ENCODE results near the gene SLC12A7. TPM values are rescaled to one million over a fixed set of nuclear protein-coding genes. Genes with fewer than 3 reads are reported as not detected.

SLC12A7 gene
- total RNA-seq, 1 donor from 2014 or later: 30.5 TPM

- Mint-ChIP-seq H3K27ac (ENCODE audit: unreplicated experiment) (no peak overlapping the region), H3K4me1 (ENCODE audit: low read depth, unreplicated experiment) (no peaks in the 10 kb centered on the region), H3K27me3 (ENCODE audit: low read depth, unreplicated experiment) (peaks cover 58% of the 10 kb centered on the region), H3K36me3 (ENCODE audit: low read depth, unreplicated experiment) (peaks cover 1% of the 10 kb centered on the region), H3K9me3 (ENCODE audit: unreplicated experiment) (no peaks in the 10 kb centered on the region), H3K4me3 (ENCODE audit: unreplicated experiment) (no peak overlapping the region)
- Histone ChIP-seq H3K79me2 (ENCODE audit: insufficient read depth, low read length) (no peaks in the 10 kb centered on the region), H3K9me3 (ENCODE audit: insufficient read depth, low read depth, low read length) (no peaks in the 10 kb centered on the region), H3K4me1 (ENCODE audit: insufficient read depth, low read length) (no peaks in the 10 kb centered on the region), H4K20me1 (ENCODE audit: insufficient read depth, low read length) (no peaks in the 10 kb centered on the region), H3K27me3 (ENCODE audit: insufficient read depth, low read length) (peaks cover 60% of the 10 kb centered on the region), H3K4me3 (ENCODE audit: insufficient read depth, low read depth, low read length) (no peak overlapping the region), H3K36me3 (ENCODE audit: insufficient read depth, low read length) (no peaks in the 10 kb centered on the region), H3K9ac (ENCODE audit: low read length) (no peak overlapping the region), H3K4me2 (ENCODE audit: low read length) (no peak overlapping the region), H3K27ac (ENCODE audit: low read depth, low read length) (no peak overlapping the region), H2AFZ (ENCODE audit: low read depth, low read length) (no peak overlapping the region)
- no peak for FAIRE-seq
- TF ChIP-seq CTCF (IDR thresholded peaks at IDR 0.05; ENCODE audit: insufficient read depth, low read depth, low read length): no peak
- TF ChIP-seq EZH2 (IDR thresholded peaks at IDR 0.05; ENCODE audit: insufficient read depth, low read length): no peak
- no peak for DNase-seq (ENCODE audit: low read depth)
Observed at GRCh38 chr5:1006656-1007071, 105.2 kb downstream of the SLC12A7 start.

GRCh38 chr5:1005904-1006655 lies 105.8 kb downstream of the SLC12A7 start:
- no peak for DNase-seq (ENCODE audit: low read depth)
- Mint-ChIP-seq H3K9me3 (ENCODE audit: unreplicated experiment) (no peaks in the 10 kb centered on the region), H3K27ac (ENCODE audit: unreplicated experiment) (no peak overlapping the region), H3K4me1 (ENCODE audit: low read depth, unreplicated experiment) (no peaks in the 10 kb centered on the region), H3K27me3 (ENCODE audit: low read depth, unreplicated experiment) (peaks cover 52% of the 10 kb centered on the region), H3K4me3 (ENCODE audit: unreplicated experiment) (no peak overlapping the region), H3K36me3 (ENCODE audit: low read depth, unreplicated experiment) (peaks cover 1% of the 10 kb centered on the region)
- H3K27me3 ChIP-seq (ENCODE audit: insufficient read depth, low read length): peaks cover 60% of the 10 kb centered on the region
- H4K20me1 ChIP-seq (ENCODE audit: insufficient read depth, low read length): no peaks in the 10 kb centered on the region
- H3K9ac ChIP-seq (ENCODE audit: low read length): no peak overlapping the region
- no peaks in the 10 kb centered on the region for H3K9me3 ChIP-seq (ENCODE audit: insufficient read depth, low read depth, low read length)
- H2AFZ ChIP-seq (ENCODE audit: low read depth, low read length): no peak overlapping the region
- H3K4me1 ChIP-seq (ENCODE audit: insufficient read depth, low read length): no peaks in the 10 kb centered on the region
- FAIRE-seq: no peak
- no peak overlapping the region for H3K27ac ChIP-seq (ENCODE audit: low read depth, low read length)
- no peaks in the 10 kb centered on the region for H3K36me3 ChIP-seq (ENCODE audit: insufficient read depth, low read length)
- no peak overlapping the region for H3K4me2 ChIP-seq (ENCODE audit: low read length)
- TF ChIP-seq EZH2 (IDR thresholded peaks at IDR 0.05; ENCODE audit: insufficient read depth, low read length) (no peak), CTCF (IDR thresholded peaks at IDR 0.05; ENCODE audit: insufficient read depth, low read depth, low read length) (no peak)
- H3K4me3 ChIP-seq (ENCODE audit: insufficient read depth, low read depth, low read length): no peak overlapping the region
- no peaks in the 10 kb centered on the region for H3K79me2 ChIP-seq (ENCODE audit: insufficient read depth, low read length)

- Histone ChIP-seq H4K20me1 (ENCODE audit: insufficient read depth, low read length) (no peaks in the 10 kb centered on the region), H3K4me1 (ENCODE audit: insufficient read depth, low read length) (no peaks in the 10 kb centered on the region), H3K4me3 (ENCODE audit: insufficient read depth, low read depth, low read length) (no peak overlapping the region), H3K36me3 (ENCODE audit: insufficient read depth, low read length) (no peaks in the 10 kb centered on the region), H3K9me3 (ENCODE audit: insufficient read depth, low read depth, low read length) (no peaks in the 10 kb centered on the region), H3K4me2 (ENCODE audit: low read length) (peak overlapping the region; percentile 52), H3K27ac (ENCODE audit: low read depth, low read length) (no peak overlapping the region), H3K9ac (ENCODE audit: low read length) (no peak overlapping the region), H2AFZ (ENCODE audit: low read depth, low read length) (no peak overlapping the region), H3K27me3 (ENCODE audit: insufficient read depth, low read length) (peaks cover 55% of the 10 kb centered on the region), H3K79me2 (ENCODE audit: insufficient read depth, low read length) (no peaks in the 10 kb centered on the region)
- Mint-ChIP-seq H3K27me3 (ENCODE audit: low read depth, unreplicated experiment) (peaks cover 48% of the 10 kb centered on the region), H3K36me3 (ENCODE audit: low read depth, unreplicated experiment) (peaks cover 1% of the 10 kb centered on the region), H3K27ac (ENCODE audit: unreplicated experiment) (no peak overlapping the region), H3K9me3 (ENCODE audit: unreplicated experiment) (no peaks in the 10 kb centered on the region), H3K4me3 (ENCODE audit: unreplicated experiment) (no peak overlapping the region), H3K4me1 (ENCODE audit: low read depth, unreplicated experiment) (no peaks in the 10 kb centered on the region)
- FAIRE-seq (no peak), DNase-seq (ENCODE audit: low read depth) (no peak)
- no peak for TF ChIP-seq CTCF (IDR thresholded peaks at IDR 0.05; ENCODE audit: insufficient read depth, low read depth, low read length)
- TF ChIP-seq EZH2 (IDR thresholded peaks at IDR 0.05; ENCODE audit: insufficient read depth, low read length): peak; percentile 55
Observed at GRCh38 chr5:1005249-1005851, 106.5 kb downstream of the SLC12A7 start.

Data from astrocyte (in vitro differentiated cells and primary cell).